Thoracic aorta (tissue), 2 donors: ENCODE measurements around the gene LENG1. TPM values are rescaled to one million over a fixed set of nuclear protein-coding genes. Genes with fewer than 3 reads are reported as not detected.

Experiments
- ATAC-seq: fragments of 150-250 bp; one replicate; pipeline ENCODE4 v1.8.0; 2017; ENCODE audit warnings: low read depth; ENCODE audit not compliant: insufficient number of reproducible peaks, low FRiP score
- DNase-seq: peaks from one replicate; pipeline ENCODE4 v3.0.0-alpha.2; 2020; ENCODE audit warnings: low spot score
- H3K27ac ChIP-seq, 2 donors: fragments of 200-600 bp; sonication (generic); 1 replicate in 1 of 2; 2 replicates in 1 of 2; pipeline ENCODE4 v1.5.1; 2016; ENCODE audit warnings: mild to moderate bottlenecking in 2 of 2, moderate library complexity in 2 of 2
- H3K27me3 ChIP-seq: fragments of 200-600 bp; sonication (generic); replicated peaks from 2 replicates; pipeline ENCODE4 v1.6.0; 2016; ENCODE audit warnings: mild to moderate bottlenecking; ENCODE audit not compliant: insufficient read depth
- H3K36me3 ChIP-seq: fragments of 200-600 bp; sonication (generic); one replicate; pipeline ENCODE4 v1.5.1; 2016
- H3K4me1 ChIP-seq, 2 donors: fragments of 200-600 bp; sonication (generic); 1 replicate in 1 of 2; 2 replicates in 1 of 2; pipeline versions ENCODE4 v1.5.1 to v1.6.0; 2016; ENCODE audit warnings: low read depth in 2 of 2, mild to moderate bottlenecking in 1 of 2; ENCODE audit not compliant: control insufficient read depth in 1 of 2
- H3K4me3 ChIP-seq: fragments of 200-600 bp; sonication (generic); 2 replicates; pipeline ENCODE4 v1.5.1; 2016; ENCODE audit warnings: mild to moderate bottlenecking
- H3K9me3 ChIP-seq: fragments of 200-600 bp; sonication (generic); 2 replicates; pipeline ENCODE4 v1.5.1; 2016
- CTCF ChIP-seq: fragments of 200-600 bp; sonication (generic); IDR thresholded peaks from one replicate; pipeline ENCODE4 v1.5.1; 2019; ENCODE audit warnings: antibody characterized with exemption
- total RNA-seq, 2 donors: library from RNA; depleted of rRNA; stranded (reverse); fragments of >200 nt; gene quantifications; one replicate each; pipeline versions ENCODE4 v1.1.0 to v1.2.3, GENCODE V29; 2016

Gene LENG1
- total RNA-seq, 2 donors from 2014 or later = 7.6 to 8.0 TPM

DNA sequence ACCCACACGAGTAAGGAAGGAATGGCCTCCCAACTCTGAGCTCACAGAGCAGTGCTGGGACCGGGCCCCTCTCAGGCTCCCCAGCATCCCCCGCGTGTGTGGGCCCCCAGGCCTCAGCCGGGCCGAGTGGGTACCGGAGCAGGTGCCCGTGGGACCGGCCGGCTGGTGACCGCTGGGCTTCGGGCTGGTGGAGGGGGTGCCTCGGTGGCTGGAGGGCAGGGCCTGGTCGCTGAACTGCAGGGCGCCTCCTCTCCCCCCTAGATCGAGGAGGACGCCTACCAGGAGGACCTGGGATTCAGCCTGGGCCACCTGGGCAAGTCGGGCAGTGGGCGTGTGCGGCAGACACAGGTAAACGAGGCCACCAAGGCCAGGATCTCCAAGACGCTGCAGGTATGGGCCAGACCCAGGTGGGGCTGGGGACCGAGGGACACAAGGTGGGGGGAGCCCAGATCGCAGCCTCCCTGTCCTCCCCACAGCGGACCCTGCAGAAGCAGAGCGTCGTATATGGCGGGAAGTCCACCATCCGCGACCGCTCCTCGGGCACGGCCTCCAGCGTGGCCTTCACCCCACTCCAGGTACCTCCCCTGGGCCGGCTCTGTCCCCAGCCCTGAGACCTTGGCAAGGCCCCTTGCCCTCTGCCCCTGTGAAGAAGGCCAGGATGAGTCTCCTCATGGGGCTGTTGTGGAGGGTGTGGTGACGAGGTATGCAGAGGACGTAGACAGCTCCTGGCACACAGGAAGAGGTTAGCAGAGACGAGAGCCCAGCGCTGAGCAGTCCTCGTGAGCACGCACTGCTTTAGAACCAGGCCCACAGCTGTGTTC lies 30.5 kb downstream of the LENG1 start:
- H3K27me3 ChIP-seq = no peaks in the 10 kb centered on the region
- no peak for TF ChIP-seq CTCF
- H3K9me3 ChIP-seq = no peaks in the 10 kb centered on the region
- DNase-seq (no peak), ATAC-seq (no peak)
- no peaks in the 10 kb centered on the region for H3K4me1 ChIP-seq
- H3K4me3 ChIP-seq = no peak overlapping the region
- peaks cover 58% of the 10 kb centered on the region for H3K36me3 ChIP-seq
- H3K27ac ChIP-seq = no peak overlapping the region

DNA sequence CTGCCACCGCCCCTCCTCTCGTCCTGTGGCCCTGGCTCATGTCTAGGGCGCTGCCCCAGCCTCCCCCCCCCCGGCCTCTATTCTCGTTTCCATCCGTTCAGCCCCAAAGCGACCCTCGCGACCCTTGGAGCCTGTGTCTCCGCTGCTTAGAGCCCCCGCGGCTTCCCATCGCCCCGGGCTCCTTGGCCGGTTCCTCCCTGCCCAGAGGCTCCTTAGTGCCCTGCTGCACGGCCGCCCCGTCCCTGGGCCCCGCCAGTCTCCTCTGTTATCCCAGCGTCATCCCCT lies 31.1 kb downstream of the LENG1 start:
- Histone ChIP-seq H3K36me3 (peaks cover 64% of the 10 kb centered on the region), H3K4me1 (no peaks in the 10 kb centered on the region), H3K27ac (no peak overlapping the region), H3K4me3 (no peak overlapping the region), H3K9me3 (no peaks in the 10 kb centered on the region), H3K27me3 (no peaks in the 10 kb centered on the region)
- ATAC-seq (no peak), DNase-seq (no peak)
- no peak for TF ChIP-seq CTCF

DNA sequence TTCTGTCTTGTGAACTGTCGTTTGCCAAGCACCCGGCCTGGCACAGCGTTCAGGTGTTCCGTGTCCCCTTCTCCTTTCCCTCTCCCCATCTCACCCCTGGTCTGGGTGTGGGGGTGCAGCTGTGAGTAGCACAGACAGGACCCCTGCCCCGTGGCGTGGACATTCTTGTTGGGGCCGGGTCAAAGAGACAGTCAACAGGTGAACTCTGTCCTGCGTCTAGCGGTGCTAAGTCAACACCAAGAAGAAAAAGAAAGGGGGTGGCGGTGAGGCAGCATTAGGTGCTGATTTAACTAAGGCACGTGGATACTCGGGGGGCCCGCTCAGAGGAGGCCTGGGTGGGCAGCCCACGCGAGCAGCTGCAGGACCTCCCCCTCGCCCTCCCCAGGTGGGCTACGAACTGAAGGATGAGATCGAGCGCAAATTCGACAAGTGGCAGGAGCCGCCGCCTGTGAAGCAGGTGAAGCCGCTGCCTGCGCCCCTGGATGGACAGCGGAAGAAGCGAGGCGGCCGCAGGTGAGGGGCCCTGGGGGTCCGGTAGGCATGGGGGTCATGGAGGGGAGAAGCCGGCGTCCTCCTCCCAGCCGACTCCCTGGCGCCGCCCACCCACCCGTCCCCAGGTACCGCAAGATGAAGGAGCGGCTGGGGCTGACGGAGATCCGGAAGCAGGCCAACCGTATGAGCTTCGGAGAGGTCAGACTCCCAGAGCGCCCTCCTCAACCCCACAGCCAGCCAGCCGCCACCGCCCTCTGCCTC lies 31.7 kb downstream of the LENG1 start:
- Histone ChIP-seq H3K27me3 (no peaks in the 10 kb centered on the region), H3K36me3 (peaks cover 69% of the 10 kb centered on the region), H3K4me3 (no peak overlapping the region), H3K9me3 (no peaks in the 10 kb centered on the region), H3K27ac (no peak overlapping the region), H3K4me1 (no peaks in the 10 kb centered on the region)
- ATAC-seq (no peak), DNase-seq (no peak)
- TF ChIP-seq CTCF = no peak

- H3K4me3 ChIP-seq = no peak overlapping the region
- no peak for ATAC-seq
- no peaks in the 10 kb centered on the region for H3K4me1 ChIP-seq
- H3K9me3 ChIP-seq = no peaks in the 10 kb centered on the region
- TF ChIP-seq CTCF = no peak
- H3K36me3 ChIP-seq = peaks cover 78% of the 10 kb centered on the region
- DNase-seq = no peak
- H3K27me3 ChIP-seq = no peaks in the 10 kb centered on the region
- no peak overlapping the region for H3K27ac ChIP-seq
Observed at GRCh38 chr19:54125713-54126112, 33.8 kb downstream of the LENG1 start.

DNA sequence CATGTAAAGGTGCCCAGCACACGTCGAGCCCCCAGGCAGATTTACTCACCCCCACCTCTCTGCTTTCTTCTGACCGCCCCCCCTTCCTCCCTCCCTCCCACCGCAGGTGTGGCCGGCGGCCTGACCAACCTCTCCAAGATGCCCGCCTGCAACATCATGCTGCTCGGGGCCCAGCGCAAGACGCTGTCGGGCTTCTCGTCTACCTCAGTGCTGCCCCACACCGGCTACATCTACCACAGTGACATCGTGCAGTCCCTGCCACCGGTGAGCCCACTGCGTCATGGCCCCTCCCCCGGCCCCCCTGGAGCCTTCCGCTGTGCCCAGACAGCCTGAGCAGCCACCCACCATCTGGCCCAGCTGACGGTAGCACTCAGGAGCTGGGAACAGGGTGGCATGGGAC lies 35.1 kb downstream of the LENG1 start:
- ATAC-seq (no peak), DNase-seq (no peak)
- H3K9me3 ChIP-seq = no peaks in the 10 kb centered on the region
- TF ChIP-seq CTCF = no peak
- no peaks in the 10 kb centered on the region for H3K27me3 ChIP-seq
- no peak overlapping the region for H3K27ac ChIP-seq
- no peaks in the 10 kb centered on the region for H3K4me1 ChIP-seq
- peaks cover 87% of the 10 kb centered on the region for H3K36me3 ChIP-seq
- H3K4me3 ChIP-seq = no peak overlapping the region
